WTC11 (cell line): Measurements from ENCODE around the gene EPM2AIP1. TPM values are rescaled to one million over a fixed set of nuclear protein-coding genes. Genes with fewer than 3 reads are reported as not detected.

Experiments
- ATAC-seq: fragments of 200-7000 bp; cut with Tn5 transposase; 2 replicates; pipeline ENCODE4 v1.10.0; 2021; ENCODE audit warnings: mild to moderate bottlenecking, moderate library complexity
- CTCF ChIA-PET: fragments of 300-600 bp; sonication (Branson Sonifier 250); formaldehyde crosslinking; loops from one replicate; lab custom pipeline; 2021; ENCODE audit warnings: antibody characterized with exemption; lab: Charles Lee
- POLR2A ChIA-PET: fragments of 350-600 bp; sonication (Branson Sonifier 250); formaldehyde crosslinking; loops from one replicate; lab custom pipeline; 2021; ENCODE audit warnings: antibody characterized with exemption; lab: Charles Lee
- DNase-seq: peaks from one replicate; pipeline ENCODE4 v3.0.0; 2021; ENCODE audit warnings: low spot score
- H3K27ac Mint-ChIP-seq: 2 replicates; pipeline ENCODE4 v1.8.0; 2021; ENCODE audit warnings: mixed read lengths
- H3K27me3 Mint-ChIP-seq: 2 replicates; pipeline ENCODE4 v1.8.0; 2021; ENCODE audit warnings: low read depth, mild to moderate bottlenecking, moderate library complexity, mixed read lengths
- H3K36me3 Mint-ChIP-seq: 2 replicates; pipeline ENCODE4 v1.8.0; 2021; ENCODE audit warnings: mixed read lengths
- H3K4me1 Mint-ChIP-seq: 2 replicates; pipeline ENCODE4 v1.8.0; 2022; ENCODE audit warnings: mixed read lengths
- H3K4me3 Mint-ChIP-seq: 2 replicates; pipeline ENCODE4 v1.8.0; 2021; ENCODE audit warnings: mild to moderate bottlenecking, moderate library complexity, mixed read lengths
- H3K9me3 Mint-ChIP-seq: 2 replicates; pipeline ENCODE4 v1.8.0; 2021; ENCODE audit warnings: mixed read lengths
- ATF1 ChIP-seq: sonication (generic); formaldehyde crosslinking; IDR thresholded peaks from 2 replicates; pipeline ENCODE4 v1.8.1; 2023; ENCODE audit warnings: mild to moderate bottlenecking, moderate library complexity, missing genetic modification reagents
- CBFB ChIP-seq: sonication (generic); formaldehyde crosslinking; IDR thresholded peaks from 2 replicates; pipeline ENCODE4 v1.8.1; 2022; ENCODE audit warnings: mild to moderate bottlenecking, low read depth, missing genetic modification reagents
- GTF2I ChIP-seq: fragments of 250-450 bp; sonication (Bioruptor Pico); conservative IDR thresholded peaks from 2 replicates; pipeline ENCODE4 v1.4.0; 2021; ENCODE audit warnings: mild to moderate bottlenecking
- MYBL2 ChIP-seq: sonication (generic); formaldehyde crosslinking; IDR thresholded peaks from 2 replicates; pipeline ENCODE4 v1.8.1; 2023; ENCODE audit warnings: mild to moderate bottlenecking, moderate library complexity, missing genetic modification reagents
- NFE2L1 ChIP-seq: sonication (generic); formaldehyde crosslinking; IDR thresholded peaks from 2 replicates; pipeline ENCODE4 v1.8.1; 2023; ENCODE audit warnings: missing genetic modification reagents
- NFYB ChIP-seq: sonication (generic); formaldehyde crosslinking; conservative IDR thresholded peaks from 2 replicates; pipeline ENCODE4 v1.8.0; 2022; ENCODE audit warnings: low read depth, missing genetic modification reagents
- NR1H2 ChIP-seq: sonication (generic); formaldehyde crosslinking; IDR thresholded peaks from 2 replicates; pipeline ENCODE4 v1.9.0; 2021; ENCODE audit warnings: mild to moderate bottlenecking, moderate library complexity, missing genetic modification reagents
- NR2C2 ChIP-seq: sonication (generic); formaldehyde crosslinking; IDR thresholded peaks from 2 replicates; pipeline ENCODE4 v1.8.0; 2022; ENCODE audit warnings: mild to moderate bottlenecking, missing genetic modification reagents
- PRRX2 ChIP-seq: fragments of 250-450 bp; sonication (Bioruptor Pico); IDR thresholded peaks from 2 replicates; pipeline ENCODE4 v1.8.0; 2021; ENCODE audit warnings: mild to moderate bottlenecking
- TEAD4 ChIP-seq: sonication (generic); formaldehyde crosslinking; IDR thresholded peaks from 2 replicates; pipeline ENCODE4 v1.8.0; 2022; ENCODE audit warnings: mild to moderate bottlenecking, missing genetic modification reagents
- ZMAT4 ChIP-seq: fragments of 250-450 bp; sonication (Bioruptor Pico); IDR thresholded peaks from 2 replicates; pipeline ENCODE4 v1.9.0; 2021; ENCODE audit warnings: mild to moderate bottlenecking
- ZNF219 ChIP-seq: sonication (generic); formaldehyde crosslinking; IDR thresholded peaks from 2 replicates; pipeline ENCODE4 v1.8.0; 2023; ENCODE audit warnings: missing genetic modification reagents, mild to moderate bottlenecking, borderline replicate concordance
- ZSCAN18 ChIP-seq: fragments of 250-450 bp; sonication (Bioruptor Pico); IDR thresholded peaks from 2 replicates; pipeline ENCODE4 v2.1.2; 2022; ENCODE audit warnings: mild to moderate bottlenecking, moderate library complexity
- total RNA-seq: library from RNA; stranded (reverse); gene quantifications from 3 replicates; pipeline ENCODE4 v1.2.3, GENCODE V29; 2021
- TF ChIP-seq, protein P1 (sequence below): sonication (generic); formaldehyde crosslinking; IDR thresholded peaks from 2 replicates; pipeline ENCODE4 v1.8.0; 2022; ENCODE audit warnings: mild to moderate bottlenecking, missing genetic modification reagents
- TF ChIP-seq, protein P2 (sequence below): sonication (generic); formaldehyde crosslinking; IDR thresholded peaks from 2 replicates; pipeline ENCODE4 v1.8.0; 2023; ENCODE audit warnings: missing genetic modification reagents, mild to moderate bottlenecking, borderline replicate concordance
- TF ChIP-seq, protein P3 (sequence below): fragments of 250-450 bp; sonication (Bioruptor Pico); IDR thresholded peaks from 2 replicates; pipeline ENCODE4 v1.9.0; 2021; ENCODE audit warnings: mild to moderate bottlenecking
- TF ChIP-seq, protein P4 (sequence below): sonication (generic); formaldehyde crosslinking; IDR thresholded peaks from 2 replicates; pipeline ENCODE4 v1.8.0; 2023; ENCODE audit warnings: missing genetic modification reagents
- TF ChIP-seq, protein P5 (sequence below): fragments of 250-450 bp; sonication (Bioruptor Pico); conservative IDR thresholded peaks from 2 replicates; pipeline ENCODE4 v1.9.0; 2021; ENCODE audit warnings: mild to moderate bottlenecking

EPM2AIP1 gene
- total RNA-seq, 1 experiment from 2014 or later: 11.0 TPM

GRCh38 chr3:37030588-37030987 is 37.7 kb upstream of the EPM2AIP1 start (continued):
- TF ChIP-seq CBFB (no peak), NFE2L1 (CRISPR knock-in tag) (no peak), ATF1 (CRISPR knock-in tag) (no peak), TEAD4 (CRISPR knock-in tag) (no peak), GTF2I (no peak), ZNF219 (CRISPR knock-in tag) (no peak)
- TF ChIP-seq, protein P1, sequence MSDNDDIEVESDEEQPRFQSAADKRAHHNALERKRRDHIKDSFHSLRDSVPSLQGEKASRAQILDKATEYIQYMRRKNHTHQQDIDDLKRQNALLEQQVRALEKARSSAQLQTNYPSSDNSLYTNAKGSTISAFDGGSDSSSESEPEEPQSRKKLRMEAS (CRISPR knock-in tag): no peak
- TF ChIP-seq, protein P2, sequence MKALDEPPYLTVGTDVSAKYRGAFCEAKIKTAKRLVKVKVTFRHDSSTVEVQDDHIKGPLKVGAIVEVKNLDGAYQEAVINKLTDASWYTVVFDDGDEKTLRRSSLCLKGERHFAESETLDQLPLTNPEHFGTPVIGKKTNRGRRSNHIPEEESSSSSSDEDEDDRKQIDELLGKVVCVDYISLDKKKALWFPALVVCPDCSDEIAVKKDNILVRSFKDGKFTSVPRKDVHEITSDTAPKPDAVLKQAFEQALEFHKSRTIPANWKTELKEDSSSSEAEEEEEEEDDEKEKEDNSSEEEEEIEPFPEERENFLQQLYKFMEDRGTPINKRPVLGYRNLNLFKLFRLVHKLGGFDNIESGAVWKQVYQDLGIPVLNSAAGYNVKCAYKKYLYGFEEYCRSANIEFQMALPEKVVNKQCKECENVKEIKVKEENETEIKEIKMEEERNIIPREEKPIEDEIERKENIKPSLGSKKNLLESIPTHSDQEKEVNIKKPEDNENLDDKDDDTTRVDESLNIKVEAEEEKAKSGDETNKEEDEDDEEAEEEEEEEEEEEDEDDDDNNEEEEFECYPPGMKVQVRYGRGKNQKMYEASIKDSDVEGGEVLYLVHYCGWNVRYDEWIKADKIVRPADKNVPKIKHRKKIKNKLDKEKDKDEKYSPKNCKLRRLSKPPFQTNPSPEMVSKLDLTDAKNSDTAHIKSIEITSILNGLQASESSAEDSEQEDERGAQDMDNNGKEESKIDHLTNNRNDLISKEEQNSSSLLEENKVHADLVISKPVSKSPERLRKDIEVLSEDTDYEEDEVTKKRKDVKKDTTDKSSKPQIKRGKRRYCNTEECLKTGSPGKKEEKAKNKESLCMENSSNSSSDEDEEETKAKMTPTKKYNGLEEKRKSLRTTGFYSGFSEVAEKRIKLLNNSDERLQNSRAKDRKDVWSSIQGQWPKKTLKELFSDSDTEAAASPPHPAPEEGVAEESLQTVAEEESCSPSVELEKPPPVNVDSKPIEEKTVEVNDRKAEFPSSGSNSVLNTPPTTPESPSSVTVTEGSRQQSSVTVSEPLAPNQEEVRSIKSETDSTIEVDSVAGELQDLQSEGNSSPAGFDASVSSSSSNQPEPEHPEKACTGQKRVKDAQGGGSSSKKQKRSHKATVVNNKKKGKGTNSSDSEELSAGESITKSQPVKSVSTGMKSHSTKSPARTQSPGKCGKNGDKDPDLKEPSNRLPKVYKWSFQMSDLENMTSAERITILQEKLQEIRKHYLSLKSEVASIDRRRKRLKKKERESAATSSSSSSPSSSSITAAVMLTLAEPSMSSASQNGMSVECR: no peak
- TF ChIP-seq, protein P3, sequence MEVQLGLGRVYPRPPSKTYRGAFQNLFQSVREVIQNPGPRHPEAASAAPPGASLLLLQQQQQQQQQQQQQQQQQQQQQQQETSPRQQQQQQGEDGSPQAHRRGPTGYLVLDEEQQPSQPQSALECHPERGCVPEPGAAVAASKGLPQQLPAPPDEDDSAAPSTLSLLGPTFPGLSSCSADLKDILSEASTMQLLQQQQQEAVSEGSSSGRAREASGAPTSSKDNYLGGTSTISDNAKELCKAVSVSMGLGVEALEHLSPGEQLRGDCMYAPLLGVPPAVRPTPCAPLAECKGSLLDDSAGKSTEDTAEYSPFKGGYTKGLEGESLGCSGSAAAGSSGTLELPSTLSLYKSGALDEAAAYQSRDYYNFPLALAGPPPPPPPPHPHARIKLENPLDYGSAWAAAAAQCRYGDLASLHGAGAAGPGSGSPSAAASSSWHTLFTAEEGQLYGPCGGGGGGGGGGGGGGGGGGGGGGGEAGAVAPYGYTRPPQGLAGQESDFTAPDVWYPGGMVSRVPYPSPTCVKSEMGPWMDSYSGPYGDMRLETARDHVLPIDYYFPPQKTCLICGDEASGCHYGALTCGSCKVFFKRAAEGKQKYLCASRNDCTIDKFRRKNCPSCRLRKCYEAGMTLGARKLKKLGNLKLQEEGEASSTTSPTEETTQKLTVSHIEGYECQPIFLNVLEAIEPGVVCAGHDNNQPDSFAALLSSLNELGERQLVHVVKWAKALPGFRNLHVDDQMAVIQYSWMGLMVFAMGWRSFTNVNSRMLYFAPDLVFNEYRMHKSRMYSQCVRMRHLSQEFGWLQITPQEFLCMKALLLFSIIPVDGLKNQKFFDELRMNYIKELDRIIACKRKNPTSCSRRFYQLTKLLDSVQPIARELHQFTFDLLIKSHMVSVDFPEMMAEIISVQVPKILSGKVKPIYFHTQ (CRISPR knock-in tag): no peak
- TF ChIP-seq, protein P4, sequence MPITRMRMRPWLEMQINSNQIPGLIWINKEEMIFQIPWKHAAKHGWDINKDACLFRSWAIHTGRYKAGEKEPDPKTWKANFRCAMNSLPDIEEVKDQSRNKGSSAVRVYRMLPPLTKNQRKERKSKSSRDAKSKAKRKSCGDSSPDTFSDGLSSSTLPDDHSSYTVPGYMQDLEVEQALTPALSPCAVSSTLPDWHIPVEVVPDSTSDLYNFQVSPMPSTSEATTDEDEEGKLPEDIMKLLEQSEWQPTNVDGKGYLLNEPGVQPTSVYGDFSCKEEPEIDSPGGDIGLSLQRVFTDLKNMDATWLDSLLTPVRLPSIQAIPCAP (CRISPR knock-in tag): no peak

- Mint-ChIP-seq H3K4me3 (no peak overlapping the region), H3K36me3 (peaks cover 58% of the 10 kb centered on the region), H3K27me3 (no peaks in the 10 kb centered on the region), H3K9me3 (peaks cover 5% of the 10 kb centered on the region), H3K27ac (no peak overlapping the region), H3K4me1 (no peaks in the 10 kb centered on the region)
- DNase-seq (no peak), ATAC-seq (no peak)
- no peak for TF ChIP-seq NR2C2 (CRISPR knock-in tag)
- TF ChIP-seq, protein P2: no peak
- TF ChIP-seq, protein P4 (CRISPR knock-in tag): no peak
- no peak for TF ChIP-seq NR1H2 (CRISPR knock-in tag)
- no peak for TF ChIP-seq ZSCAN18 (CRISPR knock-in tag)
- TF ChIP-seq MYBL2 (CRISPR knock-in tag): no peak
- no peak for TF ChIP-seq PRRX2 (CRISPR knock-in tag)
- TF ChIP-seq ZMAT4 (CRISPR knock-in tag): no peak
- TF ChIP-seq, protein P5, sequence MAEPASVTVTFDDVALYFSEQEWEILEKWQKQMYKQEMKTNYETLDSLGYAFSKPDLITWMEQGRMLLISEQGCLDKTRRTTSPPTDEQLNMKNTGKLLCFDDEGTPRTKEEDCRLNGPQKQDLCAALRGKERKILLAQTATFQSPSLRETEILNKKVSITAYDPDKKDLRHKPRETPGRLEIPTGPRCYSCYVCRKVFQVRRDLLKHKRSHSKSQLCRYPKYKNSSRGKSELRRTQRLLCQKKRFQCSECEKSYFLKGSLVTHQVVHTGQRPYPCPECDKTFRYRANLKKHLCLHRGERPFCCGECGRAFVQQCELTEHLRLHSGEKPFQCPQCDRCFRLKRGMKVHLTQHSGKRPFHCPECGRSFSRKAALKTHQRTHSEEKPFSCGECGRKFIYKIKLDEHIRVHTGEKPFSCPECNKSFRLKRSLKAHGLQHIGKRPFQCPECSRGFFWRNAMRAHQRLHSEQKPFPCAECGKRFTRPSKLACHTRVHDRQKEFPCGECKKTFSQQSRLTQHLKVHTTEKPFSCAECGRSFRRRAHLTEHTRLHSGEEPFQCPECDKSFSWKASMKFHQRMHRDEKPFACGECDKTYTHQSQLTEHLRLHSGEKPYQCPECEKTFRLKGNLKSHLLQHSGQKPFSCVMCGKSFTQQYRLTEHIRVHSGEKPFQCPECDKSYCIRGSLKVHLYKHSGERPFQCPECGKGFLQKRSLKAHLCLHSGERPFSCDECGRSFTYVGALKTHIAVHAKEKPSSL (CRISPR knock-in tag): no peak
- TF ChIP-seq NFYB: no peak
- TF ChIP-seq ZNF219 (CRISPR knock-in tag): no peak
- ChIA-PET CTCF (no interaction called here), POLR2A (no interaction called here)
Observed at GRCh38 chr3:37029516-37030163, 36.7 kb upstream of the EPM2AIP1 start.
